DOHH2 (cell line): ENCODE measurements around the gene NOX5.

Source experiments
- H3F3A ChIP-seq: fragments of 200-600 bp; sonication (generic), shearing (Covaris generic); 2 replicates; pipeline ENCODE4 v1.6.0; 2016; ENCODE audit warnings: antibody characterized with exemption, mild to moderate bottlenecking; ENCODE audit not compliant: control insufficient read depth, insufficient read depth
- H3K27ac ChIP-seq: fragments of 200-600 bp; sonication (generic); 2 replicates; pipeline ENCODE4 v1.5.1; 2014; ENCODE audit warnings: low read depth, mild to moderate bottlenecking, low read length, moderate library complexity
- H3K27me3 ChIP-seq: fragments of 200-600 bp; sonication (generic); 2 replicates; pipeline ENCODE4 v1.6.1; 2014; ENCODE audit warnings: mild to moderate bottlenecking, low read length, mixed read lengths; ENCODE audit not compliant: control insufficient read depth
- H3K36me3 ChIP-seq: fragments of 200-600 bp; sonication (generic); 2 replicates; pipeline ENCODE4 v1.6.1; 2014; ENCODE audit warnings: mild to moderate bottlenecking, low read length, moderate library complexity, mixed read lengths; ENCODE audit not compliant: control insufficient read depth
- H3K4me1 ChIP-seq: fragments of 200-600 bp; sonication (generic); 2 replicates; pipeline ENCODE4 v1.6.1; 2014; ENCODE audit warnings: mild to moderate bottlenecking, low read length, mixed read lengths; ENCODE audit not compliant: control insufficient read depth
- H3K4me2 ChIP-seq: fragments of 200-600 bp; sonication (generic); 2 replicates; pipeline ENCODE4 v1.6.0; 2014; ENCODE audit warnings: mild to moderate bottlenecking, low read length, moderate library complexity
- H3K4me3 ChIP-seq: fragments of 200-600 bp; sonication (generic); 2 replicates; pipeline ENCODE4 v1.5.1; 2014; ENCODE audit warnings: mild to moderate bottlenecking, low read length, mixed read lengths
- H3K79me2 ChIP-seq: fragments of 200-600 bp; sonication (generic); 2 replicates; pipeline ENCODE4 v1.6.1; 2014; ENCODE audit warnings: mild to moderate bottlenecking, low read length, mixed read lengths; ENCODE audit not compliant: control insufficient read depth
- H3K9me2 ChIP-seq: fragments of 200-600 bp; sonication (generic); replicated peaks from 2 replicates; pipeline ENCODE4 v1.6.1; 2014; ENCODE audit warnings: mild to moderate bottlenecking, low read length, mixed read lengths; ENCODE audit not compliant: control insufficient read depth
- H3K9me3 ChIP-seq: fragments of 200-600 bp; sonication (generic); 2 replicates; pipeline ENCODE4 v1.6.1; 2014; ENCODE audit warnings: antibody characterized with exemption, low read length, mixed read lengths; ENCODE audit not compliant: control insufficient read depth, insufficient read depth
- H4K20me1 ChIP-seq: fragments of 200-600 bp; sonication (generic); 2 replicates; pipeline ENCODE4 v1.6.0; 2014; ENCODE audit warnings: low read depth, mild to moderate bottlenecking, antibody characterized with exemption, low read length, moderate library complexity; ENCODE audit not compliant: control insufficient read depth, insufficient read depth
- CTCF ChIP-seq: fragments of 200-600 bp; sonication (generic); IDR thresholded peaks from one replicate; pipeline ENCODE4 v1.5.1; 2014; ENCODE audit warnings: antibody characterized with exemption, mild to moderate bottlenecking, low read depth, low read length; ENCODE audit not compliant: poor library complexity, severe bottlenecking
- EZH2phosphoT487 ChIP-seq: fragments of 200-600 bp; sonication (generic); IDR thresholded peaks from 2 replicates; pipeline ENCODE4 v1.6.1; 2017; ENCODE audit warnings: borderline replicate concordance, mild to moderate bottlenecking, antibody characterized with exemption, low read length, moderate library complexity, mixed read lengths

The NOX5 gene

GRCh38 chr15:69027976-69028518 is 13.6 kb downstream of the NOX5 start:
- H3K27ac ChIP-seq = no peak overlapping the region
- no peak overlapping the region for H3K4me3 ChIP-seq
- no peak overlapping the region for H3K4me2 ChIP-seq
- H3K9me2 ChIP-seq = no peaks in the 10 kb centered on the region
- no peaks in the 10 kb centered on the region for H4K20me1 ChIP-seq
- no peak for TF ChIP-seq CTCF
- no peaks in the 10 kb centered on the region for H3K79me2 ChIP-seq
- no peaks in the 10 kb centered on the region for H3K36me3 ChIP-seq
- H3K9me3 ChIP-seq = no peaks in the 10 kb centered on the region
- no peaks in the 10 kb centered on the region for H3K4me1 ChIP-seq
- H3F3A ChIP-seq = no peaks in the 10 kb centered on the region
- no peaks in the 10 kb centered on the region; the same call in 1 of the 2 replicates for H3K27me3 ChIP-seq

GRCh38 chr15:69031013-69032001 is 16.8 kb downstream of the NOX5 start:
- H3K9me3 ChIP-seq = no peaks in the 10 kb centered on the region
- H4K20me1 ChIP-seq = no peaks in the 10 kb centered on the region
- H3K9me2 ChIP-seq = no peaks in the 10 kb centered on the region
- H3K27me3 ChIP-seq = no peaks in the 10 kb centered on the region
- H3K36me3 ChIP-seq = no peaks in the 10 kb centered on the region
- no peaks in the 10 kb centered on the region for H3K79me2 ChIP-seq
- no peak overlapping the region for H3K27ac ChIP-seq
- no peaks in the 10 kb centered on the region for H3K4me1 ChIP-seq
- H3K4me3 ChIP-seq = no peak overlapping the region
- TF ChIP-seq EZH2phosphoT487 = no peak
- peak; percentile 10 for TF ChIP-seq CTCF
- no peaks in the 10 kb centered on the region for H3F3A ChIP-seq
- no peak overlapping the region for H3K4me2 ChIP-seq

GRCh38 chr15:69032031-69032430 is 17.5 kb downstream of the NOX5 start:
- Histone ChIP-seq H3K27me3 (no peaks in the 10 kb centered on the region), H3K4me3 (no peak overlapping the region)

More at GRCh38 chr15:69032031-69032430, 17.5 kb downstream of the NOX5 start:
- Histone ChIP-seq H3K27ac (no peak overlapping the region), H3K9me2 (no peaks in the 10 kb centered on the region), H3K4me2 (no peak overlapping the region), H3K36me3 (no peaks in the 10 kb centered on the region), H3K9me3 (no peaks in the 10 kb centered on the region), H3K79me2 (no peaks in the 10 kb centered on the region), H3K4me1 (no peaks in the 10 kb centered on the region), H4K20me1 (no peaks in the 10 kb centered on the region), H3F3A (no peaks in the 10 kb centered on the region)
- TF ChIP-seq EZH2phosphoT487 = no peak
- TF ChIP-seq CTCF = no peak
